GM18858 (cell line): Measurements from ENCODE around the gene TCF7L1.

Source experiments
- ATAC-seq: cut with Tn5 transposase; IDR thresholded peaks from one replicate; pipeline ENCODE4 v1.9.1; 2021; ENCODE audit not compliant: unreplicated experiment

Gene TCF7L1

DNA sequence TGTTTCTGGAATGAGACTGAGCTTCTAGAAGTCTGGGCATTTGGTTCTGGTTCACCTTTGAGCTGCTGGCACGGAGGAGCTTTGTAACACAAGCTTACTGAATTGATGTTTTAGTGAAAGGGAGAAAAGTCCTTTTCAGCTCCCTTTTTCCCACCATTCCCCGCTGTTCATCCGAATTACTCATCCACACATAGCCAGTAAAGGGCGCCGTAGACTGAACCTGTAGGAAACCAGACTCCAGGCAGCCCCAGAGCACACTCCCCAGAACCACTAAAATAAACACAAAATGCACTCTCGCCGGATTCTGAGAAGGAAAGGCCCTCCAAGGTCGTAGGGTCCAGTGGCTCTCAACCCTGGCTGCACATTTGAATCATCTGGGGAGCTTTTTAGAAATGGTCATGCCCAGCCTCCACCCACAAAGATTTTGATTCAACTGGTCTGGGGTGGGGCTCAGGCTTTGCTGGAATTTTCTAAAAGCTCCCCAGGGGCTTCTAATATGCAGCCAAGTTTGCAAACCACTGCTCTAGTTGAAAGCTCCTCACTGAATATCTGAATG is 29.6 kb downstream of the TCF7L1 start:
- ATAC-seq: no peak

GRCh38 chr2:85163675-85164074 is 30.5 kb downstream of the TCF7L1 start:
- no peak for ATAC-seq

- no peak for ATAC-seq
These were observed 31.0 kb downstream of the TCF7L1 start for GRCh38 chr2:85164145-85164569.

- ATAC-seq: no peak
These were observed 32.0 kb downstream of the TCF7L1 start for GRCh38 chr2:85165088-85165690.

DNA sequence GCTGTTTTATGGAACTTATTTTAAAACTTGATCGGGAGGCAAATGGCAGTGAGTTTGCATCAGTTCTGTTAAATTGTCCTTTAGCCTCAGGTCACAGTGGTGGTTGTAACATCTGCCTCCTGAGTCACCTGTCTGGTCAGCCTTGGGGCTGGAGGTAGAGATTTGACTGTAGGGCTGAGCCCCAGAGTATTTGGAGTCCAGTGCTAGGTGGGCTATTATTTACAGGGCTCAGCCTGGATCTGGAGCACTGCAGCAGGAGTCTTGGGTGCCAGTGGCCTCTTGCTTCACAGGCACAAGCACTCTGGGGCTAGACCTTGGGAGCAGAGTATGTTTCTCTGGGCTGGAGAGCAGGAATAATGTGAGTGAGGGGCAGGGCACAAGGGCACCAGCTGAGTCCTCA is 32.8 kb downstream of the TCF7L1 start:
- ATAC-seq: no peak

GRCh38 chr2:85167479-85167878 is 34.3 kb downstream of the TCF7L1 start:
- ATAC-seq: no peak

DNA sequence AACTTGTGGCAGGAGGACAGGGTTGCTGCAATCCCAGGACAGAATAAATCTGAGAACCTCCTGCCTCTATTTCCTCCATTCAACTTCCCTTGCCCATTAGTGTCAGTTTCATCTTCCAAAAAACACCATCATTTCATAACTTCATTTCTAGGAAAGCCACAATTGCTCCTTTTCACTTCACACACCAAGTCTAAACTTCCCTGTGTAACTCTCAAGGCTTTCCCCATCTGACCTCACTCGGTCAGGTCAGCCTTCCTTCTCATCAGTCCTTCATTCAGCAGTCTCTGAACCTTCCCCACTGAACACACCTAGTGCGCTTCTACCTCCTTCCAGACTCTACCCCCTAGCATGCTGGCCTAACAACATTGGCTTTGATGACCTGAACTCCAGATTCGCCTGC is 35.8 kb downstream of the TCF7L1 start:
- no peak for ATAC-seq

- ATAC-seq: no peak
These were observed 36.4 kb downstream of the TCF7L1 start for GRCh38 chr2:85169581-85169980.

DNA sequence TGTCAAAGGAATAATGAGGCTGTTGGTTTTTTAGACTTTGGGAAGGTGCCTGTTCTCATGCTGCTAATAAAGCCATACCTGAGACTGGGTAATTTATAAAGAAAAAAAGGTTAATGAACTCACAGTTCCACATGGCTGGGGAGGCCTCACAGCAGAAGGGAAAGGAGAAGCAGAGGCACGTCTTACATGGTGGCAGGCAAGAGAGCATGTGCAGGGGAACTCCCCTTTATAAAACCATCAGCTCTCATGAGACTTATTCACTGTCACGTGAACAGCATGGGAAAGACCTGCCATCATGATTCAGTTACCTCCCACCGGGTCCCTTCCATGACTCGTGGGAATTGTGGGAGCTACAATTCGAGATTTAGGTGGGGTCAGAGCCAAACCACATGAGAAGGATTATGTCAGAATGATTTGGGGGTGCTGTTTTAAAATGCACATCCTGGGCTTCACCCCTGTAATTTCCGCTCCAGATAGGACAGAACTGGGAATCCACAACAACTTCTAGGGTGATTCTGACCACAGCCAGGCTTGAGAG is 37.8 kb downstream of the TCF7L1 start:
- no peak for ATAC-seq

- no peak for ATAC-seq
These were observed 38.7 kb downstream of the TCF7L1 start for GRCh38 chr2:85171916-85172315.

DNA sequence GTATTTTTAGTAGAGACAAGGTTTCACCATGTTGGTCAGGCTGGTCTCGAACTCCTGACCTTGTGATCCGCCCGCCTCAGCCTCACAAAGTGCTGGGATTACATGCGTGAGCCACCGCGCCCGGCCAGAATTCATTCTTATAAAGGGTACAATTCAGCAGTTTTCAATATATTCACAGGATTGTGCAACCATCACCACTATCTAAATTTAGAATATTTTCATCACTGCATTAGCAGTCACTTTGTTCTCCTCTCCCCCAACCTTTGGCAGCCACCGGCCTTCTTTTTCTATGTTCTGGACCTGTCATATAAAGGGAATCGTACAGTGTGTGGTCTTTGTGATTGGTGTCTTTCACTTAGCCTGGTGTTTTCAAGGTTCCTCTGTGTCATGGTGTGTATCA is 40.7 kb downstream of the TCF7L1 start:
- ATAC-seq: no peak

DNA sequence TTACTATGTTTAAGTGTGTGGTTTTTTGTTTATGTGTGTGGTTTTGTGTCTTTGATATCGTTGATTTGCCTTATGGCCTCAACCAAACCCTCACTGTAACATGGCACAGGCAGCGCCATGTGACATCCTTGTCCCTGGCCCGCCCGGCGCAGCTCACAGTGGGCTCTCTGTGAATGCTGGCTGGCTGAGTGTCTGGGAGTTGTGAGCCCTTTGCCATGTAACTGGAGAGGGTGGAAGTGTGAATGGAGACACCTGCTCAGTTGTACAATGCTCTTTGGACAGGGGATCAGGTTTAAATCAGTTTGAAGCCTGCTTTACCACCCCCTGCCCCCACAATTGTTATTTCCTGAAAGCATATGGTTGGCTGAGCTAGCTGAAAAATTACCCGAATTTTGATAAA is 41.8 kb downstream of the TCF7L1 start:
- no peak for ATAC-seq

DNA sequence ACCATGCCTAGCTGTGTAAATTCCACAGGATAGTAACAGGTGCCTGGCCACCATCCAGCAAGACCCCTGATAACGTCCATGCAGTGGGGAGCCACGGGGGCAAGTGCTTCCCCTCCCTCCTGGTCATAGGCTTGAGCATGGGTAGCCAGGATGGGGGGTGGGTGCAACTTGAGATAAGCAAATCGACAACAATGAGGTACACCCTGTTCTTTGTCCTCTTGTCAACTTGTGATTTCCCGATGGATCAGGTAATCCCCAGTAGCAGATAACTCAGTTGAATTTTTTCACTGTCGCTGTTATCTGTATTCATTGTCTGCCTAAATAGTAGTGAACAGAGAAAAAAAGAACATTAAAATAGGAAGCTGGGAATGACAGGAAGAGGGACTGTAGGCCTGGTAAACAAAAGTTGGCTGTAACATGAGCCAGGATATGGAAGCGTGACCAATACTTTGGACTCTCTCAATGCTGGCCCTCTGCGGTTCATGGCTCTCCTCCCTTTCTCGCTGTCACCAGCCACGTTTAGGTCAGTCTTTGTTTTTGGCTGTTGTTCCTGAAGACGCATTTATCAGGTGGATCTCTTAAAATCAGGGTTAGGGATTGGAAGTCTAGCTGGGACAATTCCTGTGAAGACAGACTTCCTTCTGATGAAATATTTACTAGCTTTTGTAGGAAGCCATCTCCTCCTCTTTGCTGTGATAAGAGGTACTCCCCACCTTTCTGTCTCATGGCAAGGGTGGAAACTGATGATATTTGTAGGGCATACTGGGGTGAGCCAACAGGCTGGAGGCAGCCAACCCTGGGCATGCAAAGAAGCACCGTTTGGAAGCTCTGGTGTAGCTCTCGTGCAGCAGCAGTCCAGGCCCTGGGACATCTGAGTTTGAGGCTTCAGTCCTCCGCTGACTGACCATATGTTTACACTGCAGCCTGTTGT is 42.4 kb downstream of the TCF7L1 start:
- no peak for ATAC-seq

- ATAC-seq: no peak
These were observed 44.0 kb downstream of the TCF7L1 start for GRCh38 chr2:85177031-85177824.

GRCh38 chr2:85178154-85178553 is 45.0 kb downstream of the TCF7L1 start:
- no peak for ATAC-seq

DNA sequence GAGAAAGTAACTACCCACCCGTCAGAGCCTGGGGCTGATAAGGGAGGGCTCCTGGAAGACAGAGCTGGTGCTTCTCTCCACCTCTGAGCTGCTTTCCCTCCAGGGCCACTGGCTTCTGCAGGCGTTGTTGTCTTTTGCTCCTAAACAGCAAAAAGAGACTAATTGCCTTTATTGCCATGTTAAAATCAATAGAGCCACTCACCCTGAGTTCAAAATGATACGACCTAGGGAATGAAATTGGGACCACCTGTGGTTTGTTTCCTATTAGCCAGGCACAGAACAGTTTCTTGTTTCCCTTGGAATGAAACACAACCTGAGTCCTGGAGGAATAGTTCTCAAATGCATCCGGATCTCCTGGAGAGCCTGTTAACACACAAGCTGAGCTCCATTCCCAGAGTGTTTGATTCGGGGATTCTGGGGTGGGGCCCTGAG is 45.8 kb downstream of the TCF7L1 start:
- ATAC-seq: no peak

GRCh38 chr2:85179541-85179940 is 46.3 kb downstream of the TCF7L1 start:
- ATAC-seq: no peak

GRCh38 chr2:85180322-85181133 is 47.3 kb downstream of the TCF7L1 start:
- no peak for ATAC-seq

- no peak for ATAC-seq
These were observed 48.0 kb downstream of the TCF7L1 start for GRCh38 chr2:85181134-85181631.
